Vagina (tissue), 2 donors: ENCODE measurements around the gene VWF.

ENCODE experiments used
- CTCF ChIP-seq, 3 experiments: fragments of 450-650 bp in 2 of 3; fragments of 200-600 bp in 1 of 3; sonication (generic) in 1 of 3; IDR thresholded peaks; one replicate each; pipeline ENCODE4 v1.5.1; 2017 to 2019; ENCODE audit warnings: antibody characterized with exemption in 3 of 3, mild to moderate bottlenecking in 2 of 3, moderate library complexity in 2 of 3
- POLR2A ChIP-seq, 2 donors: fragments of 450-650 bp; IDR thresholded peaks; one replicate each; pipeline ENCODE4 v1.6.1; 2017; ENCODE audit warnings: antibody characterized with exemption in 2 of 2, mild to moderate bottlenecking in 2 of 2, moderate library complexity in 2 of 2

- TF ChIP-seq POLR2A (IDR thresholded peaks at IDR 0.05): no peak
- TF ChIP-seq CTCF (IDR thresholded peaks at IDR 0.05): no peak
Observed at GRCh38 chr12:5921966-5922899, 202.2 kb downstream of the VWF start.
